ENCODE measurements around the gene EIF4E2.

The EIF4E2 gene

GRCh38 chr2:232584238-232584637 lies 33.7 kb downstream of the EIF4E2 start:
- no peak for TF ChIP-seq CTCF (IDR thresholded peaks at IDR 0.05; ENCODE audit: unreplicated experiment in 3 of 3)
- H3K4me3 Mint-ChIP-seq, result no peak overlapping the region
- H3K27me3 Mint-ChIP-seq (ENCODE audit: low read depth), result no peaks in the 10 kb centered on the region
- H3K27ac Mint-ChIP-seq, result no peak overlapping the region
- no peaks in the 10 kb centered on the region for H3K9me3 Mint-ChIP-seq
- H3K36me3 Mint-ChIP-seq (ENCODE audit: low read depth), result peaks cover 50% of the 10 kb centered on the region
- peaks cover 10% of the 10 kb centered on the region for H3K4me1 Mint-ChIP-seq

GRCh38 chr2:232586943-232587505 lies 36.5 kb downstream of the EIF4E2 start:
- H3K36me3 Mint-ChIP-seq (ENCODE audit: low read depth), result peaks cover 32% of the 10 kb centered on the region
- H3K9me3 Mint-ChIP-seq, result no peaks in the 10 kb centered on the region
- TF ChIP-seq CTCF (IDR thresholded peaks at IDR 0.05; ENCODE audit: unreplicated experiment in 3 of 3), result no peak
- no peaks in the 10 kb centered on the region for H3K27me3 Mint-ChIP-seq (ENCODE audit: low read depth)
- H3K4me3 Mint-ChIP-seq, result no peak overlapping the region
- H3K27ac Mint-ChIP-seq, result no peak overlapping the region
- H3K4me1 Mint-ChIP-seq, result peaks cover 6% of the 10 kb centered on the region

GRCh38 chr2:232587512-232587911 lies 37.0 kb downstream of the EIF4E2 start:
- no peak overlapping the region for H3K4me3 Mint-ChIP-seq
- H3K27ac Mint-ChIP-seq, result no peak overlapping the region
- peaks cover 28% of the 10 kb centered on the region for H3K36me3 Mint-ChIP-seq (ENCODE audit: low read depth)
- H3K27me3 Mint-ChIP-seq (ENCODE audit: low read depth), result no peaks in the 10 kb centered on the region
- no peak for TF ChIP-seq CTCF (IDR thresholded peaks at IDR 0.05; ENCODE audit: unreplicated experiment in 3 of 3)
- H3K4me1 Mint-ChIP-seq, result peaks cover 6% of the 10 kb centered on the region
- H3K9me3 Mint-ChIP-seq, result no peaks in the 10 kb centered on the region

- Mint-ChIP-seq H3K9me3 (no peaks in the 10 kb centered on the region), H3K27me3 (ENCODE audit: low read depth) (no peaks in the 10 kb centered on the region), H3K27ac (no peak overlapping the region), H3K36me3 (ENCODE audit: low read depth) (peaks cover 22% of the 10 kb centered on the region), H3K4me1 (peaks cover 6% of the 10 kb centered on the region), H3K4me3 (no peak overlapping the region)
- no peak for TF ChIP-seq CTCF (IDR thresholded peaks at IDR 0.05; ENCODE audit: unreplicated experiment in 3 of 3)
Measured at GRCh38 chr2:232588031-232588430, 37.5 kb downstream of the EIF4E2 start.

- Mint-ChIP-seq H3K36me3 (ENCODE audit: low read depth) (peaks cover 13% of the 10 kb centered on the region), H3K4me3 (no peak overlapping the region)
Measured at GRCh38 chr2:232588680-232589585, 38.4 kb downstream of the EIF4E2 start.

More at GRCh38 chr2:232588680-232589585, 38.4 kb downstream of the EIF4E2 start:
- H3K27ac Mint-ChIP-seq, result peak overlapping the region in 1 of 3 experiments; percentile 7
- H3K9me3 Mint-ChIP-seq, result no peaks in the 10 kb centered on the region
- TF ChIP-seq CTCF (IDR thresholded peaks at IDR 0.05; ENCODE audit: unreplicated experiment in 3 of 3), result no peak
- H3K4me1 Mint-ChIP-seq, result peaks cover 6% of the 10 kb centered on the region
- H3K27me3 Mint-ChIP-seq (ENCODE audit: low read depth), result no peaks in the 10 kb centered on the region
